Thyroid gland (tissue), 4 donors: ENCODE measurements around the gene KIAA0232.

Experiments used
- POLR2A ChIP-seq, 2 donors: fragments of 450-650 bp; IDR thresholded peaks; one replicate each; pipeline ENCODE4 v1.6.1; 2017; ENCODE audit warnings: antibody characterized with exemption in 2 of 2, mild to moderate bottlenecking in 2 of 2, moderate library complexity in 1 of 2
- TF ChIP-seq, protein P1 (sequence below), 6 experiments: fragments of 200-600 bp in 3 of 6; fragments of 450-650 bp in 3 of 6; sonication (generic) in 3 of 6; IDR thresholded peaks; one replicate each; pipeline ENCODE4 v1.5.1; 2016 to 2019; ENCODE audit warnings: antibody characterized with exemption in 6 of 6, mild to moderate bottlenecking in 2 of 6, inconsistent platforms in 1 of 6, moderate library complexity in 1 of 6

DNA sequence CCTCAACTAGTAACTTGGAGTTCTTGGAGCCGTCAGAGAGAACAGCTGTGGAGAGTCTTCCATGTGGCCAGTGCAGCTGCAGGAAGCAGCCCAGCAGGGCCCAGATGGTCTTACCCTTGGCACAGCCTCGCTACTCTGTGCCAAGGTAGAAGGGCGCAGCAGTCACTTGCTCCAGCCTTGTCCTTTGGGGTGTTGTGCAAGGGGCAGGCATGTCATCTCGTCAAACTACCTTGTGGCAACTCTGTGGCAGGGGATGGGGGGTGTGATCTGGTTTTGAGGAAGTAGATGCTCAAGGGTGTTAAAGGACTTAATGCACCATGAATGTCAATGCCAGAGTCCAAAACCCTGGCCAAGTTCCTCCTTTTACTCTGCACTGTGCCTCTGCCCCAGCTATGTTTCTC, 92.9 kb downstream of the KIAA0232 start:
- TF ChIP-seq, protein P1, sequence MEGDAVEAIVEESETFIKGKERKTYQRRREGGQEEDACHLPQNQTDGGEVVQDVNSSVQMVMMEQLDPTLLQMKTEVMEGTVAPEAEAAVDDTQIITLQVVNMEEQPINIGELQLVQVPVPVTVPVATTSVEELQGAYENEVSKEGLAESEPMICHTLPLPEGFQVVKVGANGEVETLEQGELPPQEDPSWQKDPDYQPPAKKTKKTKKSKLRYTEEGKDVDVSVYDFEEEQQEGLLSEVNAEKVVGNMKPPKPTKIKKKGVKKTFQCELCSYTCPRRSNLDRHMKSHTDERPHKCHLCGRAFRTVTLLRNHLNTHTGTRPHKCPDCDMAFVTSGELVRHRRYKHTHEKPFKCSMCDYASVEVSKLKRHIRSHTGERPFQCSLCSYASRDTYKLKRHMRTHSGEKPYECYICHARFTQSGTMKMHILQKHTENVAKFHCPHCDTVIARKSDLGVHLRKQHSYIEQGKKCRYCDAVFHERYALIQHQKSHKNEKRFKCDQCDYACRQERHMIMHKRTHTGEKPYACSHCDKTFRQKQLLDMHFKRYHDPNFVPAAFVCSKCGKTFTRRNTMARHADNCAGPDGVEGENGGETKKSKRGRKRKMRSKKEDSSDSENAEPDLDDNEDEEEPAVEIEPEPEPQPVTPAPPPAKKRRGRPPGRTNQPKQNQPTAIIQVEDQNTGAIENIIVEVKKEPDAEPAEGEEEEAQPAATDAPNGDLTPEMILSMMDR (IDR thresholded peaks at IDR 0.05), result no peak
- TF ChIP-seq POLR2A (IDR thresholded peaks at IDR 0.05), result no peak
